ENCODE data around the gene RAET1G. TPM values are rescaled to one million over a fixed set of nuclear protein-coding genes. Genes with fewer than 3 reads are reported as not detected.
"Not testable (repeated sequence)": the region's sequence is repeated elsewhere in the genome, so short reads cannot be mapped to it uniquely, and the experiment has no call there.

Gene RAET1G
- total and polyA plus RNA-seq, 2 experiments from 2014 or later: 8.9 to 15.8 TPM

- in situ Hi-C loops (cut with MboI): no loop called here
Measured at GRCh38 chr6:149948011-149948410, 25.1 kb upstream of the RAET1G start.

GRCh38 chr6:149947533-149947932 is 24.6 kb upstream of the RAET1G start:
- H3F3A ChIP-seq (ENCODE audit: insufficient read depth); H3K9ac ChIP-seq; H3K36me3 ChIP-seq (ENCODE audit: low read depth); in situ Hi-C loops (cut with MboI); H3K27ac ChIP-seq; H3K79me2 ChIP-seq (ENCODE audit: insufficient read depth); H3K4me3 ChIP-seq; H3K27me3 ChIP-seq (replicated peaks; ENCODE audit: insufficient read depth); H4K20me1 ChIP-seq (ENCODE audit: insufficient read depth); H3K4me2 ChIP-seq (ENCODE audit: unreplicated experiment); H3K9me3 ChIP-seq (ENCODE audit: low read depth); DNase-seq; H3K9me2 ChIP-seq (ENCODE audit: insufficient read depth); H3K4me1 ChIP-seq (ENCODE audit: insufficient read depth); H2AFZ ChIP-seq: not testable (repeated sequence)
- 83% methylated on average over 1 of the region's 1 CpG; no CpG with 5 or more reads in 1 of the 2 experiments for WGBS, 2 experiments (ENCODE audit: low coverage in 1 of 2, low lambda C conversion rate in 2 of 2, missing lambda C conversion rate in 2 of 2)

More at GRCh38 chr6:149948011-149948410, 25.1 kb upstream of the RAET1G start:
- Histone ChIP-seq H3K27ac (no peak overlapping the region), H3K4me3 (no peak overlapping the region), H3K79me2 (ENCODE audit: insufficient read depth) (no peaks in the 10 kb centered on the region), H3K4me1 (ENCODE audit: insufficient read depth) (no peaks in the 10 kb centered on the region), H3F3A (ENCODE audit: insufficient read depth) (no peaks in the 10 kb centered on the region), H4K20me1 (ENCODE audit: insufficient read depth) (no peaks in the 10 kb centered on the region), H3K9me2 (ENCODE audit: insufficient read depth) (no peaks in the 10 kb centered on the region), H3K36me3 (ENCODE audit: low read depth) (no peaks in the 10 kb centered on the region), H2AFZ (no peak overlapping the region), H3K9me3 (ENCODE audit: low read depth) (no peaks in the 10 kb centered on the region), H3K4me2 (ENCODE audit: unreplicated experiment) (no peak overlapping the region), H3K27me3 (replicated peaks; ENCODE audit: insufficient read depth) (peaks cover 9% of the 10 kb centered on the region; the same call in 1 of the 2 replicates), H3K9ac (no peak overlapping the region)
- WGBS, 2 experiments (ENCODE audit: low coverage in 1 of 2, low lambda C conversion rate in 2 of 2, missing lambda C conversion rate in 2 of 2): 90 to 94% methylated on average over 1 of the region's 1 CpG
- TF ChIP-seq EZH2phosphoT487 (IDR thresholded peaks at IDR 0.05; ENCODE audit: insufficient read depth, low read depth) (no peak), EZH2 (IDR thresholded peaks at IDR 0.05; ENCODE audit: insufficient read depth, poor library complexity, severe bottlenecking) (no peak)
- DNase-seq: no peak

- H3K79me2 ChIP-seq (ENCODE audit: insufficient read depth); H3K4me2 ChIP-seq (ENCODE audit: unreplicated experiment); H3K4me3 ChIP-seq; H2AFZ ChIP-seq; in situ Hi-C loops (cut with MboI); H3K27ac ChIP-seq; H3K9me3 ChIP-seq (ENCODE audit: low read depth); H3K9me2 ChIP-seq (ENCODE audit: insufficient read depth); DNase-seq; H3K4me1 ChIP-seq (ENCODE audit: insufficient read depth); H3F3A ChIP-seq (ENCODE audit: insufficient read depth); H3K9ac ChIP-seq; H4K20me1 ChIP-seq (ENCODE audit: insufficient read depth); H3K27me3 ChIP-seq (replicated peaks; ENCODE audit: insufficient read depth); H3K36me3 ChIP-seq (ENCODE audit: low read depth): not testable (repeated sequence)
- WGBS, 2 experiments (ENCODE audit: low coverage in 1 of 2, low lambda C conversion rate in 2 of 2, missing lambda C conversion rate in 2 of 2): 65 to 72% methylated on average over 7 of the region's 7 CpGs
Measured at GRCh38 chr6:149946631-149947030, 23.7 kb upstream of the RAET1G start.

GRCh38 chr6:149945276-149945675 is 22.4 kb upstream of the RAET1G start:
- H3K27ac ChIP-seq; H3K27me3 ChIP-seq (replicated peaks; ENCODE audit: insufficient read depth); H4K20me1 ChIP-seq (ENCODE audit: insufficient read depth); H3K4me3 ChIP-seq; H3K4me1 ChIP-seq (ENCODE audit: insufficient read depth); H3K9me3 ChIP-seq (ENCODE audit: low read depth); H3K9ac ChIP-seq; H3K4me2 ChIP-seq (ENCODE audit: unreplicated experiment); H3K9me2 ChIP-seq (ENCODE audit: insufficient read depth); H3K79me2 ChIP-seq (ENCODE audit: insufficient read depth); H2AFZ ChIP-seq; DNase-seq; H3F3A ChIP-seq (ENCODE audit: insufficient read depth); H3K36me3 ChIP-seq (ENCODE audit: low read depth); in situ Hi-C loops (cut with MboI): not testable (repeated sequence)
- 89 to 92% methylated on average over 3 of the region's 6 CpGs for WGBS, 2 experiments (ENCODE audit: low coverage in 1 of 2, low lambda C conversion rate in 2 of 2, missing lambda C conversion rate in 2 of 2)

GRCh38 chr6:149943321-149943720 is 20.4 kb upstream of the RAET1G start:
- H3K79me2 ChIP-seq (ENCODE audit: insufficient read depth); H3K27me3 ChIP-seq (replicated peaks; ENCODE audit: insufficient read depth); H3K9me3 ChIP-seq (ENCODE audit: low read depth); H3K9ac ChIP-seq; H3K4me1 ChIP-seq (ENCODE audit: insufficient read depth); H3K4me3 ChIP-seq; H4K20me1 ChIP-seq (ENCODE audit: insufficient read depth); H3K9me2 ChIP-seq (ENCODE audit: insufficient read depth); H3F3A ChIP-seq (ENCODE audit: insufficient read depth); H3K36me3 ChIP-seq (ENCODE audit: low read depth); H2AFZ ChIP-seq; H3K27ac ChIP-seq; in situ Hi-C loops (cut with MboI); H3K4me2 ChIP-seq (ENCODE audit: unreplicated experiment); DNase-seq: not testable (repeated sequence)
- WGBS, 2 experiments (ENCODE audit: low coverage in 1 of 2, low lambda C conversion rate in 2 of 2, missing lambda C conversion rate in 2 of 2): 85 to 88% methylated on average over 5 of the region's 5 CpGs
